ENCODE results near the gene PHETA1.

Gene PHETA1

GRCh38 chr12:111319600-111320257 is 49.2 kb downstream of the PHETA1 start:
- DNase-seq: no peak

GRCh38 chr12:111318450-111318849 is 50.4 kb downstream of the PHETA1 start:
- DNase-seq: no peak

- DNase-seq: no peak
Measured at GRCh38 chr12:111316671-111317070, 52.2 kb downstream of the PHETA1 start.

DNA sequence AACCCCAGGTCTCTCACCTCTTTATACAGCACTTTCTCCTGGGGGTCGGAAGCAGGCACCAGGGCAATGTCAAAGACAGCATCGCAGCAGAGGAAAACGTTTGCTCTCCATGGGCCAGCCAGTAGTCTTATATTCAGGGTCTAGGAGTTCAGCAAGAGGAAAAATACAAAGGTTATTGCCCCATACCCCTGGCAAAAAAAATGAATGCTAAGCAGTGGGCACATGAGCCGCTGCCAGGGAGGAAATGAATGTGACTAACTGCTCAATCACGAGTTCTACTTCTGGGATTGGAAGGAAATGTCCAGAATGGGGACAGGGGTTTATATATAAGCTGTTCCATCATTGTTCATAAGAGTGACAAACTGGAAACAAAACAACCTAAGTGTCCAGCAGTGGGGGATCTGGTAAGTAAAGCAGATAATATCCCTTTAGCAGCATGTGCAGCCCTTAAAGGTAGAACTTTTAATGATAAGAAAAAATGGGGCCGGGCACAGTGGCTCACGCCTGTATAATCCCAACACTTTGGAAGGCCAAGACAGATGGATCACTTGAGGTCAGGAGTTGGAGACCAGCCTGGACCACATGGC is 53.8 kb downstream of the PHETA1 start:
- DNase-seq: no peak

DNA sequence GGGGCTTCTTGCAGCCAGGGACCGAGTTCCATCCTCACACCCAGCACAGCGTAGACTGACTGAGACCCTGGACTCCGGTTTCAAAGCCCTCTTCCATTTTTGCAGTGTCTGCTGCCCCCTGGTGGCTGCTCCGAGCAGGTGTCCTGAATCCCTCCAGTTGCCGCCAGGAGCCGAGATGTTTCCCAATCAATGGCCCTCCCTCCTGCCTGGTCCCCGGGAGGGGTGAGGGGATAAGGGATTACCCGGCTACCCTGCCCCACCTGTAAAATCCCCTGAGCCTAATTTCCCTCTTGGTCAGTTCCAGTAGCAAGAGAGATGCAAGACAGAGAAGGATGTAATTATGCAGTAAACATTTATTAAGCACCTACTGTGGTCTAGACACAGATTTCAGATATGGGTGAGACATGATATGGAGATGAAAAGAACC is 55.0 kb downstream of the PHETA1 start:
- no peak for DNase-seq

DNA sequence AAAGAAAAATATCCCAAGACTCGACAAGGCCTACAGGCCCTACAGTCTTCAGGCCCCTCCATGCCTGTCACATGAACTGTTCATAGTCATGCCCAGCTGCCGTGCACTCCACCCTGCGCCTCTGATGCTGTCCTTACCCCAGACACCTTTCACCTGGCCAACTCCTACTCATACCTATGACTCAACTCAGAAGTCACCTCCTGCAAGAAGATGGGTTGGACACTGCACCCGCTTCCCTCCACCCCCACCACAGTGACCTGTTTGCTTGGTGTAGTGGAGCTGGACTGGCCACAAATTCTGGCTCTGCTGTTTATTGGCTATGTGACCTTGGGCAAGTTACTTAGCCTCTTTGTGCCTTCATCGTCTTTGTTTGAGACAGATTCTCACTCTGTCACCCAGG is 56.2 kb downstream of the PHETA1 start:
- DNase-seq: no peak

GRCh38 chr12:111312016-111312415 is 56.9 kb downstream of the PHETA1 start:
- DNase-seq: no peak

DNA sequence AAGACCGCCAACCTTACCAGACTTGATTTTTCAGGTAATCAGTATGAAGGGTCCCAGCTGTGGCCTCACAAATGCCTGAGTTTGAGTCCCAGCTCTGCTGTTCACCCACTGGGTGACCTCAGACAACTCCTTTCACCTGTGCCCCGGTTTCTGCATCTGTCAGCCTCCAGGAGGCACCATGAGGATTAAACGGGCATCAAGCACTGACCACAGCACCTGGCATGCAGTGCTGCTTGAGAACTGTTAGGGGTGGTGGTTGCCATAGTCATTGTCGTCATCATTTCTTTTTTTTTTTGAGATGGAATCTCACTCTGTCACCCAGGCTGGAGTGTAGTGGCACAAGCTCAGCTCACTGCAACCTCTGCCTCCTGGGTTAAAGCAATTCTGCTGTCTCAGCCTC is 57.9 kb downstream of the PHETA1 start:
- no peak for DNase-seq
